Activated naive CD8-positive, alpha-beta T cell treated with anti-CD3 and anti-CD28 coated beads, Interleukin-2, amount 10 ng/mL, durations not matched to agents 7 days and 5 days (primary cell): ENCODE data around the gene LTO1. TPM values are rescaled to one million over a fixed set of nuclear protein-coding genes. Genes with fewer than 3 reads are reported as not detected.

Source experiments
- ATAC-seq: fragments of 150-1000 bp; cut with Tn5 transposase; one replicate; pipeline ENCODE4 v1.10.0; 2021; ENCODE audit warnings: low read depth, moderate library complexity
- POLR2A ChIA-PET: fragments of 350-600 bp; sonication (Branson Sonifier 250); formaldehyde crosslinking; loops from one replicate; lab custom pipeline; 2021; ENCODE audit warnings: antibody characterized with exemption; lab: Charles Lee
- DNase-seq: peaks from one replicate; pipeline ENCODE4 v3.0.0; 2021
- H3K27ac Mint-ChIP-seq: one replicate; pipeline ENCODE4 v1.8.0; 2022; ENCODE audit warnings: mild to moderate bottlenecking, mixed read lengths
- H3K27me3 Mint-ChIP-seq: one replicate; pipeline ENCODE4 v1.8.0; 2022; ENCODE audit warnings: mild to moderate bottlenecking, moderate library complexity, mixed read lengths
- H3K36me3 Mint-ChIP-seq: one replicate; pipeline ENCODE4 v1.8.0; 2021; ENCODE audit warnings: mild to moderate bottlenecking, mixed read lengths
- H3K4me1 Mint-ChIP-seq: one replicate; pipeline ENCODE4 v1.8.0; 2021; ENCODE audit warnings: mixed read lengths
- H3K4me3 Mint-ChIP-seq: one replicate; pipeline ENCODE4 v1.8.0; 2022; ENCODE audit warnings: mild to moderate bottlenecking, moderate library complexity, mixed read lengths
- H3K9me3 Mint-ChIP-seq: one replicate; pipeline ENCODE4 v1.8.0; 2021; ENCODE audit warnings: mixed read lengths
- total RNA-seq, 2 experiments: library from RNA; stranded (reverse); gene quantifications; one replicate each; pipeline ENCODE4 v1.2.3, GENCODE V29; 2021

LTO1 gene, protein sequence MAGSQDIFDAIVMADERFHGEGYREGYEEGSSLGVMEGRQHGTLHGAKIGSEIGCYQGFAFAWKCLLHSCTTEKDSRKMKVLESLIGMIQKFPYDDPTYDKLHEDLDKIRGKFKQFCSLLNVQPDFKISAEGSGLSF
- 10 to 100 TPM; 35.0 to 37.1 TPM for total RNA-seq

DNA sequence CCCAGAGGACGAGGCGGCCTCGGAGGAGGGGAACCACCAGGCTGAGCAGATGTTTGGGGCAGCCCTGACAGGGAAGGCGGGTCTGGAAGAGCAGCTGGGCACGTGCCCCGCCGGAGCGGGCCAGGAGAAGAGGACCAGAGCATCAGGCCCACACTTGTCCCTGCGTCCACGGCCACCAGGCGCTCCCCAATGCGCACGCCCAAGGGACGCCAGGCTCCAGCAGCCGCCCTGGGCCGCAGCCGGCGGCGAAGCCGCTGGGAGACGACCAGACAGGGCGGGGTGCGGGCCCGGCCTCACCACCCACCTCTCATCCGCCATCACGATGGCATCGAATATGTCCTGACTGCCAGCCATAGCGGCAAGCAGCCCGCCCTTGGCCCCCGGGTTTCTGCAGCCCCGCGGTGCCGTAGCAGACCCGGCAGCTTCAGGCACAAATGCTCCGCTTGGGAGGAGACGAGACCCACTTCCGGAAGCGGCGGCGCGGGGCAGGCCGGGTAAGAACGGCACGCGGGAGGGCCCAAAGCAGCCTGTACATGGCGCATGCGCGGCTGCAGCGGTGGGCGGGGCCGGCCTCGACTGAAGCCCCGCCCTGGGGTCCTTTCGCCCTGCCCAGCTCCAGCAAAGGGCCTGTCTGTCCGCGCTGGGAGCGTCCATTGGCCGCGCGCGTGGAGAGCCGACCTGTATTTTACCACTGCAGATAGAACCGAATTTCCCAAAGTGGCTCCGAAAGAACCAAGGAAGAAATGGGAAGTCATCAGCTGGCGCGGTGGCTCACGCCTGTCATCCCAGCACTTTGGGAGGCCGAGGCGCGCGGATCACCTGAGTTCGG is at the start of gene LTO1:
Gene LTO1 (minus strand): TSS at position 468 of the 829 bp plus-strand sequence. CDS start 114 bp downstream, at position 354.
- Mint-ChIP-seq H3K36me3 (peaks cover 4% of the 10 kb centered on the region), H3K4me3 (peak within 1 kb of the TSS; percentile 94), H3K27ac (peak within 1 kb of the TSS; percentile 91), H3K27me3 (peaks cover 9% of the 10 kb centered on the region), H3K9me3 (no peaks in the 10 kb centered on the region), H3K4me1 (peaks cover 16% of the 10 kb centered on the region)
- DNase-seq: peak; percentile 98
- ATAC-seq: peak; percentile 95
- POLR2A ChIA-PET: interaction anchor here (0.6 to 1.6 kb wide), 5 partner anchors 265 to 1774 kb away, joined by 3 to 6 read pairs (median 3); partner anchors contain the start of gene FADD

DNA sequence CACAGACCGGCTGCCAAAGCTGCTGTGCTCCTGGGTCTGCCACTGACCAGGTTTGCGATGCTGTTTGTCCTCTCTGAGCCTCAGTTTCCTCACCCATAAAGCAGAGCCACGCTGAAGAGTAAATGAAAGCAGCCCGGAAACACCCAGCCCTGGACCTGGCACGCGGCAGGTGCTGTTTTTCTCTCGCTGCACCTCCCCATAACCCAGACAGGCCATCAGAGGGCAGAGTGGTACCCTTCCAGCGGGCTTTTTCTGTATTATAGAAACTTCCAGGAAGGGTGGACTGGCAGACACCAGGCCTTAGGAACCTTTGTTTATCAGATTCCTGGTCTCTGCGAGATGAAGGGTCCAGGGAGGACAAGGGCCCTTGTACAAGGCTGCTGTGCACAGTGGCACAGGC is 46.6 kb upstream of the LTO1 start:
- no peaks in the 10 kb centered on the region for H3K4me1 Mint-ChIP-seq
- H3K36me3 Mint-ChIP-seq: no peaks in the 10 kb centered on the region
- no peak for DNase-seq
- H3K27me3 Mint-ChIP-seq: peaks cover 63% of the 10 kb centered on the region
- H3K9me3 Mint-ChIP-seq: no peaks in the 10 kb centered on the region
- POLR2A ChIA-PET: no interaction called here
- H3K4me3 Mint-ChIP-seq: no peak overlapping the region
- ATAC-seq: no peak
- H3K27ac Mint-ChIP-seq: no peak overlapping the region

DNA sequence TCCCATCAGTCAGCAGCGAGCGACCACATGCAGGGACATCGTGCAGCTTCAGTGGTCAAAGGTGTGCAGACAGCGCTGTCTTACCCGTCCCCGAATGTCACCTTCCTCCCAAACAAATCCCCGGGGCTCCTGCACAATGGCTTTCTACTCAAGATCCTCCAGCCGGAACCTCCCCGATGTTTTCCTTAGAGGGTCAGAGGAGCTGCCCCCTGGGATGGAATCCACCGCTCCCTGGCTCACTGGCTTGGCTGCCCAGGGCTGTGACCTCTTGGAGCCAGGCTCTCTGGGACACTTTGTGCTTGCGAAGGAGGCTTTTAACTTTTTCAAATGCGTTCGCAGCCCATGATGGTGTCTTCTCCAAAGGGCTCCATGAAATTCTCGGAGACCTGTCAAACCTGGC is 46.0 kb upstream of the LTO1 start:
- H3K27me3 Mint-ChIP-seq: peaks cover 61% of the 10 kb centered on the region
- H3K27ac Mint-ChIP-seq: no peak overlapping the region
- no peaks in the 10 kb centered on the region for H3K4me1 Mint-ChIP-seq
- no peak for DNase-seq
- H3K36me3 Mint-ChIP-seq: no peaks in the 10 kb centered on the region
- POLR2A ChIA-PET: no interaction called here
- no peak for ATAC-seq
- H3K4me3 Mint-ChIP-seq: no peak overlapping the region
- H3K9me3 Mint-ChIP-seq: no peaks in the 10 kb centered on the region

DNA sequence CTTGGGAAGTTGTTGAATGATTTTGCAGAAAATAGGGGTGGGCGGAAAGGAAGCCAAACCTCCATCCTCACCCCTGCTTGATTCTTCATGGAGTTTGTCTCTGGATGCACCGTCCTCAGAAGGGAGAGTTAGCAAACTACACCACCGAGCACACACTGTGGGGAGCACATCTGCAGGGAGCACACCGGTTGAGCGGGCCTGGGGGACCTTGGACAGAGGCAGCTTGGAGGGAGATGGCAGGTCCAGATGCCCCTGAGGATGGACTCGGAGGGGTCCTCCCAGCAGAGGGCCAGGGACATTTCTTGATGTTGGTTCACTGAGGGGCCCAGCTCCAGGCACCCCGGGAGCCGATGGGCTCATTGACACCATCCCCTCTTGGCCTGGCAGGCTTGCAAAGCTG is 43.8 kb upstream of the LTO1 start:
- H3K9me3 Mint-ChIP-seq: no peaks in the 10 kb centered on the region
- POLR2A ChIA-PET: no interaction called here
- ATAC-seq (no peak), DNase-seq (no peak)
- H3K4me1 Mint-ChIP-seq: no peaks in the 10 kb centered on the region
- H3K27ac Mint-ChIP-seq: no peak overlapping the region
- no peak overlapping the region for H3K4me3 Mint-ChIP-seq
- no peaks in the 10 kb centered on the region for H3K36me3 Mint-ChIP-seq
- H3K27me3 Mint-ChIP-seq: peaks cover 44% of the 10 kb centered on the region

DNA sequence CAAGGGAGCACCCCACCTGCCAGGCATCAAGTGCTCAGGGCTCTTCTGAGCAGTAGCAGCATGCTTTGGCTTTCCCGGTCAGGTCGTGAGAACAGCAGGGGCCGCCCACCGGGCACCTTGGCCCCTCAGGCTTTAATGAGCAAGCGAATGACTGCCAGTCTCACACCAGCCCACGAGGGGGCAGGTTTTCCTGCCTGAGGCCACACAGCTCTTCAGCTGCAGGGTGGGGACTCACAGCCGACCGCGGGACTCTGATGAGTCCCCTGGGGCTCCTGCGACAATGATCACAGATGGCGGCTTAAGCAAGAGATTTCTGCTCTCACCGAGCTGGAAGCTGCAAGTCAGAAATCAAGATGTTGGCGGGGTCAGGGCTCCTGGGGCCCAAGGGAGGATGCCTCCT is 43.0 kb upstream of the LTO1 start:
- Mint-ChIP-seq H3K27me3 (peaks cover 44% of the 10 kb centered on the region), H3K4me3 (no peak overlapping the region), H3K4me1 (no peaks in the 10 kb centered on the region), H3K27ac (no peak overlapping the region), H3K9me3 (no peaks in the 10 kb centered on the region), H3K36me3 (no peaks in the 10 kb centered on the region)
- POLR2A ChIA-PET: no interaction called here
- ATAC-seq: no peak
- DNase-seq: no peak

DNA sequence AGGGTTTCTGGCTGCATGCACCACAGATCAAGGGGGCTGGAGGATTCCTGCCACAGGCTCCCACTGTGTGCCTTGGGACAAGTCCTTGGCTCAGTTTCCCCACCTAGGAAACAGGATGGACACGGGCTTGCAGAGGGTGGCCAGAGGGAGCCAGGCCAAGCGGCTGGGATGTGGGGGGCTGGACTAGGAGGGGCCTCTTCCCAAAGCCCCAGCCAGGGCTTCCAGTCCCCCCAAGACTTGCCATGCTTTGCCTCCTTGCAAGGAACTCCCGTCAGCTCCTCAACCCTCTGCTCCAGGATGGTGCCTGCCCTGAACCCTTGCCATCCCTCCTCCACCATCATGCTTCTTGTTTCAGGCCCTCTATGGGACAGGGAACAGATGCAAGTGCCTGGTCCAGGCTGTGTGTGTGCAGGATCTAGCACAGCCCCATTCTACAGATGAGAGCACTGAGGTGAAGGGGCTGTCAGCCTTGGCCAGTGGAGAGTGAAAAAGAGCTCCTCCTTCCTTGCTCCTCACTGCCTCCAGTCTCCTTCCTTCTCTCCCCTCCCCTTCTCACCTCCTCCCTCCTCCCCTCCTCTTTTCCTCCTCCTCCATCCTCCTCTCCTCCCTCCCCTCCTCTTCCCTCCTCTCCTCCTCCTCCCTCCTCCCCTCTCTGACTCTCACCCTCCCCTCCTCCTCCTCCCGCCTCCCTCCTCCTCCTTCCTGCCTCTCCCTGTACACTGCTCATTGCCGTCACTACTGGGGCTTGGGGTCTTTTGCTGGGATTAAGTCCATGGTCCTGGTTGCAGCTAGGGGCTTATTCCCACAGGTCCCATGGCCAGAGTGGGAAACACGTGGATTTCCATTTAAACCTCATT is 42.0 kb upstream of the LTO1 start:
- no peaks in the 10 kb centered on the region for H3K9me3 Mint-ChIP-seq
- no peak for DNase-seq
- peaks cover 35% of the 10 kb centered on the region for H3K27me3 Mint-ChIP-seq
- peaks cover 3% of the 10 kb centered on the region for H3K4me1 Mint-ChIP-seq
- no peak for ATAC-seq
- no peak overlapping the region for H3K27ac Mint-ChIP-seq
- no peak overlapping the region for H3K4me3 Mint-ChIP-seq
- POLR2A ChIA-PET: no interaction called here
- H3K36me3 Mint-ChIP-seq: no peaks in the 10 kb centered on the region

DNA sequence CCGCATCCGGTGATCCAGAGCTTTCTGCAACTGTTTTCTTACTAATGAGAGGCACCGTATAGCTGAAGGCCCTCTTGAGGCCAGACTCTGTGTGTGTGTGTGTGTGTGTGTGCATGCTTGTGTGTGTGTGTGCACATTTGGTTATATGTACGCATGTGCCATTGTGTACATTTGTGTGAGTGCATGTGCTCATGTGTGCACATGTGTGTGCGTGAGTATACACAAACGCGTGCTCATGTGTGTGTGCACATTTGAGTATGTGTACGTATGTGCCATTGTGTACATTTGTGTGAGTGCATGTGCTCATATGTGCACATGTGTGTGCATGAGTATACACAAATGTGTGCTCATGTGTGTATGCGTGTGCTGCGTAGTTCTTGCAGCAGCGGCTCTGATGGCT is 40.9 kb upstream of the LTO1 start:
- Mint-ChIP-seq H3K4me1 (peaks cover 8% of the 10 kb centered on the region), H3K4me3 (no peak overlapping the region), H3K36me3 (no peaks in the 10 kb centered on the region), H3K9me3 (no peaks in the 10 kb centered on the region), H3K27me3 (peaks cover 25% of the 10 kb centered on the region), H3K27ac (no peak overlapping the region)
- POLR2A ChIA-PET: interaction anchor here (0.7 kb wide), 1 partner anchor 892 kb away, joined by 3 read pairs; no protein-coding TSS in a partner anchor
- no peak for DNase-seq
- no peak for ATAC-seq

DNA sequence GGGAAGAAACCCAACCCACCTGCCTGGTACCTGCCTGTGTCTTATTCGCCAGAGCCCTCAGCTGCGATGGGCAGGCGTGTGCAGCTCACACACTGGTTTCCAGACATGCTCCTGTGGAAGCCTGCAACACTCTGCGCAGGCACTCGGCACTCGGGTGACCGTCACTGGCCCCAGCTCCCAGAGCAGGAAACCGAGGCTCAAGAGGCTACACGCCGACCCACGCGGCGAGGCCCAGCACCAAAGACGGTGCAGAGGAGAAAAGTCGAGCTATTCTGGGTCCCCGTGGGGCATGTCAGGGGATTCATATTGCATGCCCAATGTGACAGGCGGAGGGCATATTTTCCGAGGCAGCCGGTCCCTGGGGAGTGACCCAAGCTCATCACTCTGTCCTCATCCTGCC is 40.3 kb upstream of the LTO1 start:
- POLR2A ChIA-PET: interaction anchor here (0.7 kb wide), 1 partner anchor 893 kb away, joined by 3 read pairs; no protein-coding TSS in a partner anchor
- Mint-ChIP-seq H3K27ac (no peak overlapping the region), H3K36me3 (no peaks in the 10 kb centered on the region), H3K9me3 (no peaks in the 10 kb centered on the region), H3K27me3 (peaks cover 18% of the 10 kb centered on the region), H3K4me3 (no peak overlapping the region), H3K4me1 (peaks cover 8% of the 10 kb centered on the region)
- ATAC-seq (no peak), DNase-seq (no peak)

DNA sequence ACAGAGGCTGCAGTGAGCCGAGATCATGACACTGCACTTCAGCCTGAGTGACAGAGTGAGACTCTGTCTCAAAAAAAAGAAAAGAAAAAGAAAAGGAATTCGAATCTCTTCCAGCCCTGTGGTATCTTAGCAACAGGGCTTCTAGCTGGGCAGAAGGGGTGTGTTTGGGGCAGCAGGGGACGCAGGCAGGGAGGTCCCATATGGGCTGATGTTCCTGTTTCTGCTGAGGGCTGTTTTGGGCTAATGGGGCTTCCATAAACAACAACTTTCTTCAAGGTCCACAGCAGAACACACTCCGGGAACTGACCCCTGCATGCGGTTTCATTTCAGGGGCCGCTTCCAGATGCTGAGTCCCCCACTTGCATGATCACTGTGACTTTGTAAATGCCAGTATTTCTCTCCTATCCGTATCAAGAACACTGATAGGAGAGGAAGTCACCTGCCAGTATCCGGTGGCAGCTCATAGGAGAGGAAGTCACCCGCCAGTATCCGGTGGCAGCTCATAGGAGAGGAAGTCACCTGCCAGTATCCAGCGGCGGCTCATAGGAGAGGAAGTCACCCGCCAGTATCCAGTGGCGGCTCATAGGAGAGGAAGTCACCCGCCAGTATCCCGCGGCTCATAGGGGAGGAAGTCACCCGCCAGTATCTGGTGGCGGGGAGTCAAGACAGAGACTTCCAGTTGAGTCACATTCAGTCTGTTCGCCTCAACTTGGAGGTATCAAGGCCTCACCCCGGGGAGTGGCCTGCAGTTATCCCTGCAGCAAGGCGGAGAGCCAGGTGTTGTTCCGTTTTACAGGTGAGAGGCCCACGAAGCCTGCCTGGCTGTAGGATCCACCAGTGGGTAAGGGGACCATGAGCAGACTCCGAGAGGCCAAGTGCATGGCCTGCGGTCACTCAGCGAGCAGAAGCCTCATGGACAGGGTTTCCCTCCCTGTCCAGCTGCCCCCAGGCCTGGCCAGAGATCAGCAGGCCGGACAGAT is 37.0 kb upstream of the LTO1 start:
- Mint-ChIP-seq H3K4me3 (peak overlapping the region; percentile 22), H3K27ac (no peak overlapping the region), H3K4me1 (peaks cover 10% of the 10 kb centered on the region), H3K36me3 (no peaks in the 10 kb centered on the region), H3K27me3 (peaks cover 11% of the 10 kb centered on the region), H3K9me3 (no peaks in the 10 kb centered on the region)
- ATAC-seq: peak; percentile 78
- no peak for DNase-seq
- POLR2A ChIA-PET: no interaction called here

DNA sequence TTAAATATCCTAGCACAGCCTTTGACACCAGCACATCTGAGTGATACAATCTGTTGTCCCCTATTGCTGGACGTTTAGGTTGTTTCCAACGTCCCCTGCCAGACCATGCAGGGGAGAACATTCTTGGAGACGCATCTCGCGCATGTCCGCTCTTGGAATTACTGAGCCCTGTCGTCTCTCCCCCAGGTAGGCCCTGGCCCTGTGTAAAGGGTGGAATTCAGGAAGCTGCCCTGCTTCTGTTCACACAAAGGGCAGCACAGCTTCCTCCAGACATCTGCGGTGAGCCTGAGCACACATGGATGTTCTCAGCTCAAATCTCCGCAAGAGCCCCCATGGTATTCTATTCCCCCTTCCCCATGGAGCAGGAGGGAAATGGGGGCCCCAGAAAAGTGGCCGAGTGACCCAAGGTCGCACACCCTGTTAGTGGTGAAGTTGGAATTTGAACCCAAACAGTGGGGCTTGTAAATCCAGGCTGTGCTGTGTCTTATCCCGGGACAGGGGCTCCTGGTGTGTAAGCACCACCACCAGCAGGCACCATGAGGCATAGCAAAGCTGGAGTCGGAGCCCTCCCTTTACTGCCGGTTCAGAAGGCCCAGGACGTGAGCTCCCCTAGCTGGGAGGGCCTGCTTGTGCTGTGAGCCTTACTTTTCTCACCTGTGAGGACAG is 33.7 kb upstream of the LTO1 start:
- H3K27me3 Mint-ChIP-seq: peaks cover 36% of the 10 kb centered on the region
- H3K36me3 Mint-ChIP-seq: no peaks in the 10 kb centered on the region
- H3K9me3 Mint-ChIP-seq: no peaks in the 10 kb centered on the region
- DNase-seq (no peak), ATAC-seq (no peak)
- no peak overlapping the region for H3K27ac Mint-ChIP-seq
- H3K4me1 Mint-ChIP-seq: peaks cover 12% of the 10 kb centered on the region
- POLR2A ChIA-PET: no interaction called here
- no peak overlapping the region for H3K4me3 Mint-ChIP-seq

DNA sequence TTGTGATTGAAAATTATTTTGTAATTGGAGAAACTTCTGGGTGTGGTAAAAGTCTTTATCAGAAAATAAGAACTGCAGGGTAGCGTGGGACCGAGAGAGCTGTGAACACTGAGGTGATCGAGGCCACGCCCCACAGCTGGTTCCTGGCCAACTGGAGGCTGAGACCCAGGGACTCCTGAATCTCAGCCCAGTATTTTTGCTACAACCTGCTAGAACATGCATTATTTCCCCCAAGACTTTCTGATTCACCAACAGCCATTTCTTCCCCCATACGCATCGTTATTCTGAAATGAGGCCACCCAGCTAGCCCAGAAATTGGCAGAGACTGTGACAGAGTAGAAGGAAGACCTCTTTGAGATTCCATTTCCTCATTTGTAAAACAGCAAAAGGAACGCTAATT is 32.0 kb upstream of the LTO1 start:
- Mint-ChIP-seq H3K27me3 (peaks cover 45% of the 10 kb centered on the region), H3K4me1 (peaks cover 10% of the 10 kb centered on the region), H3K4me3 (no peak overlapping the region), H3K9me3 (no peaks in the 10 kb centered on the region), H3K27ac (no peak overlapping the region), H3K36me3 (no peaks in the 10 kb centered on the region)
- DNase-seq (no peak), ATAC-seq (no peak)
- POLR2A ChIA-PET: no interaction called here
